ENCODE results near the gene LRRN4CL. TPM values are rescaled to one million over a fixed set of nuclear protein-coding genes. Genes with fewer than 3 reads are reported as not detected.

Gene LRRN4CL
- total and polyA plus RNA-seq, 2 donors (not counting 1 experiment from before 2014, with no cell fraction given), result 7.9 to 31.5 TPM

DNA sequence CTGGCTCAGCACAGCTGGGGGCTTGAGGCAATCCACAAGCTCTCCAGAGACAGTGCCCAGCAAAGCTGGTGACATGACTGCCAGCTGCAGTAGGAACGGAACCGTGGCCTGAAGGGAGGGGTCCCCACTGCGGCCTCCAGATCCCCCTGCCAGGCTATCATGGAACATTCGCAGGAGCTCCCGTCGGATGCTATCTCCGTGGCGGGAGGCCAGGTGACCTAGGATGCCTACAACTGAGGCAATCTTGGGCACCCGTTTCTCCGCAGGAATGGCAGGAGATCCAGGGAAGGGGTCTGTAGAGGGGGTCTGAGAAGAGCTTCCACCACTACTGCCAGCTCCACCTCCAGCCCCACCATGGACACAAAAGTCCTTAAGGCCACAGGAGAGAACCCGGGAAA lies 40.4 kb downstream of the LRRN4CL start:
- DNase-seq (ENCODE audit: low read depth in 2 of 2), result no peak
- Histone ChIP-seq H3K9me3 (ENCODE audit: control insufficient read depth, insufficient read depth, low read depth, low read length) (no peaks in the 10 kb centered on the region), H3K4me3 (replicated peaks in 1 of 4; ENCODE audit: control extremely low read depth in 1 of 4, insufficient read depth in 1 of 4, low read depth in 3 of 4, low read length in 4 of 4) (no peak overlapping the region), H3K27ac (ENCODE audit: insufficient read depth, low read length) (no peak overlapping the region), H3K27me3 (ENCODE audit: control insufficient read depth, insufficient read depth, low read length) (no peaks in the 10 kb centered on the region), H2AFZ (ENCODE audit: low read length) (no peak overlapping the region), H3K4me2 (ENCODE audit: extremely low read depth, insufficient read depth, low read length) (no peak overlapping the region), H3K9ac (ENCODE audit: insufficient read depth, low read length) (no peak overlapping the region), H3K4me1 (ENCODE audit: control insufficient read depth, extremely low read depth, insufficient read depth, low read length) (peaks cover 8% of the 10 kb centered on the region), H3K36me3 (ENCODE audit: control insufficient read depth, insufficient read depth, low read length) (peaks cover 13% of the 10 kb centered on the region), H4K20me1 (ENCODE audit: control insufficient read depth, extremely low read depth, insufficient read depth, low read length) (no peaks in the 10 kb centered on the region), H3K79me2 (ENCODE audit: control insufficient read depth, insufficient read depth, low read length) (peaks cover 44% of the 10 kb centered on the region)
- no peak for TF ChIP-seq EZH2 (IDR thresholded peaks at IDR 0.05; ENCODE audit: low read length, missing control alignments)
- TF ChIP-seq, protein P1, sequence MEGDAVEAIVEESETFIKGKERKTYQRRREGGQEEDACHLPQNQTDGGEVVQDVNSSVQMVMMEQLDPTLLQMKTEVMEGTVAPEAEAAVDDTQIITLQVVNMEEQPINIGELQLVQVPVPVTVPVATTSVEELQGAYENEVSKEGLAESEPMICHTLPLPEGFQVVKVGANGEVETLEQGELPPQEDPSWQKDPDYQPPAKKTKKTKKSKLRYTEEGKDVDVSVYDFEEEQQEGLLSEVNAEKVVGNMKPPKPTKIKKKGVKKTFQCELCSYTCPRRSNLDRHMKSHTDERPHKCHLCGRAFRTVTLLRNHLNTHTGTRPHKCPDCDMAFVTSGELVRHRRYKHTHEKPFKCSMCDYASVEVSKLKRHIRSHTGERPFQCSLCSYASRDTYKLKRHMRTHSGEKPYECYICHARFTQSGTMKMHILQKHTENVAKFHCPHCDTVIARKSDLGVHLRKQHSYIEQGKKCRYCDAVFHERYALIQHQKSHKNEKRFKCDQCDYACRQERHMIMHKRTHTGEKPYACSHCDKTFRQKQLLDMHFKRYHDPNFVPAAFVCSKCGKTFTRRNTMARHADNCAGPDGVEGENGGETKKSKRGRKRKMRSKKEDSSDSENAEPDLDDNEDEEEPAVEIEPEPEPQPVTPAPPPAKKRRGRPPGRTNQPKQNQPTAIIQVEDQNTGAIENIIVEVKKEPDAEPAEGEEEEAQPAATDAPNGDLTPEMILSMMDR (conservative IDR thresholded peaks at IDR 0.05 in 1 of 2, IDR thresholded peaks at IDR 0.05 in 1 of 2; ENCODE audit: low read depth in 1 of 2, low read length in 2 of 2), result no peak

DNA sequence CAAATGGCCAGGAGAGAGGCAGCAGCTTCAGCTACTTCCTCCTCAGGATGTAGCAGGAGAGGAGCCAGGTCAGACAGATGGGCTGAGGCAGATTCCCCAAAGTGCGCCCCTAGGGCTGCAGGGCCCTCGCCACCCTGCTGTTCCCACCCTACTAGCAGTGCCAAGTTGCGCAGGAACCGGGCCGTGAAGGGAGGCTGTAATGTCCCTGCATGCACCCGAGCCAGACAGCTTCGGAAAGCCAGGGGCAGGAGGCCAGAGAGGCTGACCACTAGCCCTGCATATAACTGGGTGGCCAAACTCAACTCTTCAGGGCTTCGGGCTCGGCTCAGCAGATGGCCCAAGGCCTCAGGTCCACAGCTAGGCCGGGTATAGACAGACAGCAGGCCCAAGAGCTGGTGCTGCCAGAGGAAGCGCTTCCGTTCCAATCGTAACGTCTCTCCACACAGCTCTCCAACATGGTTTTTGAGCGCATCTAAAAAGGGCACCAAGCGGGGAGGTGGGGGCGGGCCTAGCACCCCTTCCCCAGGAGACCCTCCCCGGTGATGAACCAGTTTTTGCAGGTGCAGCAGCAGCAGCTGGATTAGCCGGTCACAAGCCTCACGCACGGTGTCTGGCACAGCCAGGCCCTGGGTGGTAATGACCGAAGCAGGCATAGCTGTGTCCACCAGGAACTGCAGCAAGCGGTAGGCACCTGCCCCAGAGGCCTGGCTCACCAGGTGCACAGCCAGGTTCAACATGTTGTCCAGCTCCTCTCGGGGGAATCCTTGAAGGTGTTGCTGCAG lies 41.0 kb downstream of the LRRN4CL start:
- DNase-seq (ENCODE audit: low read depth in 2 of 2), result no peak
- Histone ChIP-seq H3K27me3 (ENCODE audit: control insufficient read depth, insufficient read depth, low read length) (no peaks in the 10 kb centered on the region), H4K20me1 (ENCODE audit: control insufficient read depth, extremely low read depth, insufficient read depth, low read length) (no peaks in the 10 kb centered on the region), H3K9me3 (ENCODE audit: control insufficient read depth, insufficient read depth, low read depth, low read length) (no peaks in the 10 kb centered on the region), H3K9ac (ENCODE audit: insufficient read depth, low read length) (no peak overlapping the region), H3K4me3 (replicated peaks in 1 of 4; ENCODE audit: control extremely low read depth in 1 of 4, insufficient read depth in 1 of 4, low read depth in 3 of 4, low read length in 4 of 4) (no peak overlapping the region), H3K4me2 (ENCODE audit: extremely low read depth, insufficient read depth, low read length) (no peak overlapping the region), H3K4me1 (ENCODE audit: control insufficient read depth, extremely low read depth, insufficient read depth, low read length) (peaks cover 8% of the 10 kb centered on the region), H3K27ac (ENCODE audit: insufficient read depth, low read length) (no peak overlapping the region), H3K79me2 (ENCODE audit: control insufficient read depth, insufficient read depth, low read length) (peaks cover 50% of the 10 kb centered on the region), H2AFZ (ENCODE audit: low read length) (no peak overlapping the region), H3K36me3 (ENCODE audit: control insufficient read depth, insufficient read depth, low read length) (peaks cover 15% of the 10 kb centered on the region)
- no peak for TF ChIP-seq EZH2 (IDR thresholded peaks at IDR 0.05; ENCODE audit: low read length, missing control alignments)
- TF ChIP-seq, protein P1 (conservative IDR thresholded peaks at IDR 0.05 in 1 of 2, IDR thresholded peaks at IDR 0.05 in 1 of 2; ENCODE audit: low read depth in 1 of 2, low read length in 2 of 2), result no peak

GRCh38 chr11:62647609-62648005 lies 41.7 kb downstream of the LRRN4CL start:
- Histone ChIP-seq H3K4me2 (ENCODE audit: extremely low read depth, insufficient read depth, low read length) (no peak overlapping the region), H3K4me1 (ENCODE audit: control insufficient read depth, extremely low read depth, insufficient read depth, low read length) (peaks cover 8% of the 10 kb centered on the region), H3K27me3 (ENCODE audit: control insufficient read depth, insufficient read depth, low read length) (no peaks in the 10 kb centered on the region), H3K79me2 (ENCODE audit: control insufficient read depth, insufficient read depth, low read length) (peaks cover 52% of the 10 kb centered on the region), H3K9me3 (ENCODE audit: control insufficient read depth, insufficient read depth, low read depth, low read length) (no peaks in the 10 kb centered on the region), H3K27ac (ENCODE audit: insufficient read depth, low read length) (no peak overlapping the region), H3K9ac (ENCODE audit: insufficient read depth, low read length) (no peak overlapping the region), H3K36me3 (ENCODE audit: control insufficient read depth, insufficient read depth, low read length) (peaks cover 15% of the 10 kb centered on the region), H4K20me1 (ENCODE audit: control insufficient read depth, extremely low read depth, insufficient read depth, low read length) (no peaks in the 10 kb centered on the region), H2AFZ (ENCODE audit: low read length) (no peak overlapping the region), H3K4me3 (replicated peaks in 1 of 4; ENCODE audit: control extremely low read depth in 1 of 4, insufficient read depth in 1 of 4, low read depth in 3 of 4, low read length in 4 of 4) (no peak overlapping the region)
- no peak for DNase-seq (ENCODE audit: low read depth in 2 of 2)
- TF ChIP-seq, protein P1 (conservative IDR thresholded peaks at IDR 0.05 in 1 of 2, IDR thresholded peaks at IDR 0.05 in 1 of 2; ENCODE audit: low read depth in 1 of 2, low read length in 2 of 2), result no peak
- no peak for TF ChIP-seq EZH2 (IDR thresholded peaks at IDR 0.05; ENCODE audit: low read length, missing control alignments)
